Lung (tissue), 12 donors: Measurements from ENCODE around the gene MT2A. TPM values are rescaled to one million over a fixed set of nuclear protein-coding genes. Genes with fewer than 3 reads are reported as not detected.
A peak's percentile ranks its signal among the peaks of the same experiment; 100 is the strongest.

Experiments used
- ATAC-seq: fragments of 200-7000 bp; cut with Tn5 transposase; one replicate; pipeline ENCODE4 v1.9.1; 2020; ENCODE audit warnings: moderate number of reproducible peaks; ENCODE audit not compliant: insufficient read depth, low FRiP score
- DNase-seq, 3 donors: peaks; one replicate each; pipeline ENCODE4 v3.0.0-alpha.2; 2013 to 2017
- H3K27ac ChIP-seq, 2 donors: one replicate each; pipeline ENCODE4 v1.5.1; 2013; ENCODE audit warnings: mild to moderate bottlenecking in 2 of 2, moderate library complexity in 2 of 2, control low read depth in 1 of 2, inconsistent platforms in 1 of 2, low read depth in 1 of 2, low read length in 1 of 2
- H3K27me3 ChIP-seq, 3 donors: one replicate each; pipeline ENCODE4 v1.5.1; 2013; ENCODE audit warnings: low read length in 2 of 3; ENCODE audit not compliant: control insufficient read depth in 3 of 3, insufficient read depth in 3 of 3
- H3K36me3 ChIP-seq, 4 donors: one replicate each; pipeline ENCODE4 v1.5.1; 2013; ENCODE audit warnings: low read length in 4 of 4, mild to moderate bottlenecking in 1 of 4, moderate library complexity in 1 of 4; ENCODE audit not compliant: control insufficient read depth in 4 of 4, insufficient read depth in 4 of 4
- H3K4me1 ChIP-seq, 5 donors: one replicate each; pipeline ENCODE4 v1.5.1; 2013; ENCODE audit warnings: low read length in 5 of 5, mild to moderate bottlenecking in 2 of 5, moderate library complexity in 1 of 5; ENCODE audit not compliant: control insufficient read depth in 5 of 5, insufficient read depth in 5 of 5
- H3K4me3 ChIP-seq: one replicate; pipeline ENCODE4 v1.5.1; 2013; ENCODE audit warnings: mild to moderate bottlenecking, control low read depth, moderate library complexity
- H3K9ac ChIP-seq, 2 donors: one replicate each; pipeline ENCODE4 v1.5.1; 2013; ENCODE audit warnings: low read length in 2 of 2, control low read depth in 1 of 2; ENCODE audit not compliant: insufficient read depth in 1 of 2
- H3K9me3 ChIP-seq, 4 donors: one replicate each; pipeline ENCODE4 v1.5.1; 2013; ENCODE audit warnings: low read length in 3 of 4, mild to moderate bottlenecking in 1 of 4, moderate library complexity in 1 of 4; ENCODE audit not compliant: control insufficient read depth in 4 of 4, insufficient read depth in 3 of 4
- WGBS, 2 donors: extraction: QIAGEN DNeasy Blood & Tissue Kit; methylation state at CpG; one replicate each; pipeline ENCODE4 v1.1.7; 2013; 5-methylcytosine and 5-hydroxymethylcytosine counted together
- polyA plus RNA-seq, 2 donors: library from polyadenylated mRNA; stranded (reverse); fragments of 200-250 nt; gene quantifications; one replicate each; pipeline ENCODE4 v1.2.1, GENCODE V29; 2013
- total RNA-seq, 2 donors: library from RNA; depleted of rRNA in 1 of 2; stranded (reverse); fragments of >200 nt in 1 of 2; gene quantifications; one replicate each; pipeline ENCODE4 v1.2.1, GENCODE V29; 2014 to 2021
- TF ChIP-seq, protein P1 (sequence below): IDR thresholded peaks from 2 replicates; pipeline ENCODE4 v1.5.1; 2012; ENCODE audit warnings: mild to moderate bottlenecking; ENCODE audit errors: control extremely low read depth, extremely low read depth
- donor health status: control.
- donor health status: control.
- donor health status: Bipolar disorder and iron deficiency.
- donor health status: healthy.
- donor health status: DM: yes; HTN: yes; CAD: no.

The MT2A gene
- total and polyA plus RNA-seq, 4 donors, result 17.6 to 1,104 (median 712) TPM

DNA sequence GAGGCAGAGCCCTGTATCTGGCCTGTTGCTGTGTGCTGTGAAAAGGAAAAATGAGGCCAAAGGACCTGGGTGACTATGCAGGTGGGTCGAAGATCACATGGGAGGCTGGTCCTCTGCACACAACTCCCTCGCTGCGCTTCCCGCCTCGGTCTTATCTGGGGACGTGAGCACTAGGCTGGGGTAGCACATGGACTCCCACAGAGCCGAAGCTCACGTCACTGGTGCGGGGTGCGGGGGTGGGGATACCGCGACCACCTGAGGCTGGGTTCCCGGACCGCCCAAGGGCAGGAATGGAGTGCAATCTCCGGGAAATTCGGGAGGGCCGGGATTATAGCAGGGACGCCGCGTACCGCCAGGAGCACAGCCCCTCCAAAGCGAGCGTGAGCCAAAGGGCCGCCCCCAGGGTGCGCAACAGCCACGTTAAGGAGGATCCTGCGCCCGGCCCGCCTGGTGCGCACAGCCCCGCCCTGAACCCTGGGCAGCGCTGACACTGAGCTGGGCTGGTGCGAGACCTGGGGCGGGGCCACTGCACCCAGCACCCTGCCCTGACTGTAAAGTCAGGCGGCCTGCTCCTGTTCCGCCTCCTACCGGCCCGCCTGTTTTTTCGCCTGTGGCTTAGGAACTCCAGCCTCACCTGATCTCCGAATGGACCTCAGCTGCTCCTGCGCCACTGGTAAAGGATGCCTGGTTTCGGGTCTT, 34.8 kb downstream of the MT2A start:
- peak overlapping the region in 1 of 2 donors; percentile 25 for H3K27ac ChIP-seq
- H3K9me3 ChIP-seq, result no peaks in the 10 kb centered on the region
- H3K4me1 ChIP-seq, result peaks cover 0 to 11% (median 5%) of the 10 kb centered on the region in 5 donors
- no peak overlapping the region for H3K4me3 ChIP-seq
- peak; percentile 94 for ATAC-seq
- TF ChIP-seq, protein P1, sequence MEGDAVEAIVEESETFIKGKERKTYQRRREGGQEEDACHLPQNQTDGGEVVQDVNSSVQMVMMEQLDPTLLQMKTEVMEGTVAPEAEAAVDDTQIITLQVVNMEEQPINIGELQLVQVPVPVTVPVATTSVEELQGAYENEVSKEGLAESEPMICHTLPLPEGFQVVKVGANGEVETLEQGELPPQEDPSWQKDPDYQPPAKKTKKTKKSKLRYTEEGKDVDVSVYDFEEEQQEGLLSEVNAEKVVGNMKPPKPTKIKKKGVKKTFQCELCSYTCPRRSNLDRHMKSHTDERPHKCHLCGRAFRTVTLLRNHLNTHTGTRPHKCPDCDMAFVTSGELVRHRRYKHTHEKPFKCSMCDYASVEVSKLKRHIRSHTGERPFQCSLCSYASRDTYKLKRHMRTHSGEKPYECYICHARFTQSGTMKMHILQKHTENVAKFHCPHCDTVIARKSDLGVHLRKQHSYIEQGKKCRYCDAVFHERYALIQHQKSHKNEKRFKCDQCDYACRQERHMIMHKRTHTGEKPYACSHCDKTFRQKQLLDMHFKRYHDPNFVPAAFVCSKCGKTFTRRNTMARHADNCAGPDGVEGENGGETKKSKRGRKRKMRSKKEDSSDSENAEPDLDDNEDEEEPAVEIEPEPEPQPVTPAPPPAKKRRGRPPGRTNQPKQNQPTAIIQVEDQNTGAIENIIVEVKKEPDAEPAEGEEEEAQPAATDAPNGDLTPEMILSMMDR, result peak; percentile 22
- peak in 2 of 3 donors; percentile 19 to 27 for DNase-seq
- no peak overlapping the region for H3K9ac ChIP-seq
- H3K27me3 ChIP-seq, result peaks cover 0 to 93% (median 91%) of the 10 kb centered on the region in 3 donors
- no peaks in the 10 kb centered on the region for H3K36me3 ChIP-seq
- WGBS, 2 donors, result 8 to 10% methylated on average over 41 to 42 of the region's 42 CpGs

DNA sequence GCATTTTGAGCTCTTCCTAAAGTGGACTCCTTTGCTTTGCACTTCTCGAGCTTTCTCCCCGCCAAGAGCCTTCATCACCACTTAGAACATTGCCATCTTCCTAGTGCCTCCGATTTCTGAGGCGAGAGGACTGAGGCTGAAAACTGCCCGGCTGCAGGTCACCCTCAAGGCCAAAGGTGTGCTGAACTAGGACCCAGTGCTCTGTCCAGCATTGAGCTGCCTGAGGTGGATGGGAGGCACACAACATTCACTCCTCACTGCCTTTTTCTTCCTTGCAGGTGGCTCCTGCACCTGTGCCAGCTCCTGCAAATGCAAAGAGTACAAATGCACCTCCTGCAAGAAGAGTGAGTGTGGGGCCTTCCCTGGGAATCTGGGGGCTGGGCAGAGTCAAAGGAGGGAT, 35.4 kb downstream of the MT2A start:
- Histone ChIP-seq H3K27me3 (peaks cover 0 to 94% (median 93%) of the 10 kb centered on the region in 3 donors), H3K9me3 (no peaks in the 10 kb centered on the region), H3K9ac (no peak overlapping the region), H3K27ac (no peak overlapping the region), H3K4me3 (no peak overlapping the region), H3K36me3 (no peaks in the 10 kb centered on the region), H3K4me1 (peaks cover 0 to 7% (median 3%) of the 10 kb centered on the region in 5 donors)
- WGBS, 2 donors, result 39 to 48% methylated on average over 5 of the region's 5 CpGs
- no peak for DNase-seq
- no peak for ATAC-seq
- TF ChIP-seq, protein P1, result no peak

DNA sequence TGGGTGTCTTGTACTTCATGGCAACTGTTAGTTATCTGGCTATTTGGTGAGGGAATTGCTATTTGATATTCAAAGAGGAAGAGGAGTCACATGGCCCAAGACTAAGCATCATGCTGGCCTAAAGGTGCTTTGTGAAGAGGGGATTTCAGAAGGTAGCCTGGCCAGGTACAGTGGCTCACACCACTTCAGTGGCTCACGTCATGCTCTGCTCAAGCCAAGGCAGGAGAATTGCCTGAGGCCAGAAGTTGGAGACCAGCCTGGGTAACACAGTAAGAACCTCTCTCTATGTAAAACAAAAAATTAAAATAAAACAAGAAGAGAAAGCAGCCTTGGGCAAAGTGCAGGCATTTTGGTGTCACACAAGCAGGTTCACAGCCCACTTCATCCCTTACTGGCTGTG, 36.9 kb downstream of the MT2A start:
- DNase-seq (no peak), ATAC-seq (no peak)
- H3K9me3 ChIP-seq, result no peaks in the 10 kb centered on the region
- H3K27ac ChIP-seq, result no peak overlapping the region
- no peak overlapping the region for H3K4me3 ChIP-seq
- H3K4me1 ChIP-seq, result peaks cover 0 to 6% (median 0%) of the 10 kb centered on the region in 5 donors
- TF ChIP-seq, protein P1, result no peak
- no peaks in the 10 kb centered on the region for H3K36me3 ChIP-seq
- WGBS, 2 donors, result 84 to 97% methylated on average over 1 of the region's 1 CpG
- H3K9ac ChIP-seq, result no peak overlapping the region
- H3K27me3 ChIP-seq, result peaks cover 0 to 90% (median 88%) of the 10 kb centered on the region in 3 donors
